H1 (cell line): ENCODE data around the gene EIF2B5. TPM values are rescaled to one million over a fixed set of nuclear protein-coding genes. Genes with fewer than 3 reads are reported as not detected.

Experiments used
- CTCF ChIA-PET: fragments of 300-600 bp; sonication (Branson Sonifier 250); formaldehyde crosslinking; loops from one replicate; lab custom pipeline; 2021; ENCODE audit not compliant: partially characterized antibody; lab: Charles Lee
- POLR2A ChIA-PET: fragments of 300-600 bp; sonication (Branson Sonifier 250); formaldehyde crosslinking; loops from one replicate; lab custom pipeline; 2021; ENCODE audit warnings: inconsistent platforms; ENCODE audit not compliant: partially characterized antibody; lab: Charles Lee
- DNase-seq, 2 experiments: peaks; one replicate each; pipeline versions ENCODE4 v3.0.0 to v3.0.0-alpha.2; 2010 to 2022; ENCODE audit warnings: low spot score in 2 of 2, low read depth in 1 of 2, mixed read lengths in 1 of 2
- FAIRE-seq: peaks from 2 replicates; lab custom pipeline; 2011; peaks lifted over from hg19 to GRCh38; lab: Jason Lieb, UNC
- H2AFZ ChIP-seq: 2 replicates; pipeline ENCODE4 v1.8.1; 2012; ENCODE audit warnings: low read length, inconsistent platforms
- H2AK5ac ChIP-seq: 2 replicates; pipeline ENCODE4 v1.6.1; 2013; ENCODE audit warnings: low read depth, low read length
- H2BK120ac ChIP-seq: replicated peaks from 2 replicates; pipeline ENCODE3; 2013; ENCODE audit warnings: low read depth, low read length, inconsistent platforms
- H2BK12ac ChIP-seq: 2 replicates; pipeline ENCODE4 v1.6.1; 2013; ENCODE audit warnings: low read depth, low read length
- H2BK15ac ChIP-seq: 2 replicates; pipeline ENCODE4 v1.6.1; 2013; ENCODE audit warnings: low read length
- H2BK20ac ChIP-seq: 2 replicates; pipeline ENCODE4 v1.6.1; 2013; ENCODE audit warnings: low read length
- H2BK5ac ChIP-seq: 2 replicates; pipeline ENCODE4 v1.6.1; 2013; ENCODE audit warnings: low read depth, low read length
- H3K14ac ChIP-seq: 2 replicates; pipeline ENCODE4 v1.6.1; 2013; ENCODE audit warnings: inconsistent platforms; ENCODE audit not compliant: insufficient read length
- H3K18ac ChIP-seq: 2 replicates; pipeline ENCODE4 v1.6.1; 2013; ENCODE audit warnings: low read length; ENCODE audit errors: extremely low read depth
- H3K23ac ChIP-seq: 2 replicates; pipeline ENCODE4 v1.6.1; 2013; ENCODE audit warnings: inconsistent platforms; ENCODE audit not compliant: insufficient read length
- H3K23me2 ChIP-seq: 2 replicates; pipeline ENCODE4 v1.6.1; 2013; ENCODE audit warnings: low read depth, low read length
- H3K27ac ChIP-seq: 2 replicates; pipeline ENCODE4 v1.6.1; 2011; ENCODE audit warnings: low read depth, low read length, inconsistent platforms
- H3K27me3 ChIP-seq, 4 experiments: replicated peaks in 1 of 4; 1 replicate in 1 of 4; 2 replicates in 3 of 4; pipeline versions ENCODE4 v1.6.1 to v1.8.1; 2011 to 2013; ENCODE audit warnings: low read length in 3 of 4, mild to moderate bottlenecking in 3 of 4, inconsistent platforms in 2 of 4, mixed read lengths in 2 of 4, moderate library complexity in 1 of 4; ENCODE audit not compliant: control insufficient read depth in 3 of 4, insufficient read depth in 3 of 4; ENCODE audit errors: extremely low read depth in 1 of 4
- H3K36me3 ChIP-seq, 4 experiments: 2 replicates each; pipeline versions ENCODE4 v1.6.1 to v1.8.1; 2011 to 2013; ENCODE audit warnings: mild to moderate bottlenecking in 4 of 4, low read length in 3 of 4, moderate library complexity in 2 of 4, control low read depth in 1 of 4, inconsistent platforms in 1 of 4; ENCODE audit not compliant: insufficient read depth in 4 of 4, control insufficient read depth in 2 of 4
- H3K4ac ChIP-seq: replicated peaks from 2 replicates; pipeline ENCODE3; 2013; ENCODE audit warnings: low read length, low read depth, mixed read lengths, inconsistent platforms; ENCODE audit not compliant: insufficient read length
- H3K4me1 ChIP-seq, 4 experiments: replicated peaks in 1 of 4; 1 replicate in 1 of 4; 2 replicates in 3 of 4; pipeline versions ENCODE4 v1.6.1 to v1.8.1; 2011 to 2013; ENCODE audit warnings: low read length in 3 of 4, inconsistent platforms in 2 of 4, mixed read lengths in 1 of 4; ENCODE audit not compliant: insufficient read depth in 4 of 4, control insufficient read depth in 3 of 4
- H3K4me2 ChIP-seq, 2 experiments: 2 replicates each; pipeline versions ENCODE4 v1.6.1 to v1.8.1; 2011 to 2013; ENCODE audit warnings: low read depth in 2 of 2, low read length in 2 of 2, control low read depth in 1 of 2, inconsistent platforms in 1 of 2, mild to moderate bottlenecking in 1 of 2; ENCODE audit not compliant: insufficient read depth in 1 of 2
- H3K4me3 ChIP-seq, 4 experiments: fragments of 200-600, 300-600 bp in 1 of 4; sonication (generic), shearing (Covaris generic), sonication (Bioruptor Twin) in 1 of 4; 2 replicates each; pipeline versions ENCODE4 v1.5.1 to v1.8.1; 2011 to 2016; ENCODE audit warnings: low read length in 4 of 4, low read depth in 3 of 4, control low read depth in 2 of 4, inconsistent platforms in 2 of 4, mild to moderate bottlenecking in 2 of 4, mixed read lengths in 1 of 4, moderate library complexity in 1 of 4; ENCODE audit not compliant: insufficient read depth in 2 of 4; ENCODE audit errors: extremely low read depth in 1 of 4
- H3K56ac ChIP-seq: replicated peaks from 2 replicates; pipeline ENCODE3; 2013; ENCODE audit warnings: low read depth, mild to moderate bottlenecking, mixed read lengths, low read length, inconsistent platforms; ENCODE audit not compliant: insufficient read length
- H3K79me1 ChIP-seq: 2 replicates; pipeline ENCODE4 v1.6.1; 2013; ENCODE audit warnings: low read depth, low read length, control low read depth
- H3K79me2 ChIP-seq, 2 experiments: 2 replicates each; pipeline versions ENCODE4 v1.6.1 to v1.8.1; 2012 to 2013; ENCODE audit warnings: low read length in 2 of 2, mild to moderate bottlenecking in 2 of 2, inconsistent platforms in 1 of 2; ENCODE audit not compliant: insufficient read depth in 2 of 2, control insufficient read depth in 1 of 2
- H3K9ac ChIP-seq, 4 experiments: replicated peaks in 1 of 4; 1 replicate in 1 of 4; 2 replicates in 3 of 4; pipeline versions ENCODE4 v1.6.1 to v1.8.1; 2011 to 2013; ENCODE audit warnings: low read depth in 3 of 4, low read length in 3 of 4, control low read depth in 2 of 4, mild to moderate bottlenecking in 2 of 4, moderate library complexity in 2 of 4, inconsistent platforms in 1 of 4; ENCODE audit errors: extremely low read depth in 1 of 4
- H3K9me3 ChIP-seq, 2 experiments: 2 replicates each; pipeline versions ENCODE4 v1.6.1 to v1.8.1; 2012 to 2013; ENCODE audit warnings: mild to moderate bottlenecking in 2 of 2, moderate library complexity in 2 of 2, control low read depth in 1 of 2, inconsistent platforms in 1 of 2, low read depth in 1 of 2, low read length in 1 of 2, mixed read lengths in 1 of 2; ENCODE audit not compliant: insufficient read depth in 2 of 2
- H4K20me1 ChIP-seq, 2 experiments: replicated peaks in 1 of 2; 2 replicates each; pipeline versions ENCODE3 to v1.8.1; 2011 to 2013; ENCODE audit warnings: inconsistent platforms in 2 of 2, low read length in 2 of 2, mild to moderate bottlenecking in 1 of 2; ENCODE audit not compliant: insufficient read depth in 2 of 2, control insufficient read depth in 1 of 2
- H4K5ac ChIP-seq: 2 replicates; pipeline ENCODE4 v1.6.1; 2013; ENCODE audit warnings: low read length, low read depth, mixed read lengths, inconsistent platforms; ENCODE audit not compliant: insufficient read length
- H4K8ac ChIP-seq: 2 replicates; pipeline ENCODE4 v1.8.0; 2013; ENCODE audit warnings: mild to moderate bottlenecking, moderate library complexity, low read length, inconsistent platforms; ENCODE audit not compliant: insufficient read depth; ENCODE audit errors: extremely low read depth
- H4K91ac ChIP-seq: replicated peaks from 2 replicates; pipeline ENCODE3; 2013; ENCODE audit warnings: low read length, mixed read lengths, inconsistent platforms; ENCODE audit not compliant: insufficient read length
- ASH2L ChIP-seq: fragments of 200-600, 300-600 bp; sonication (generic); IDR thresholded peaks from one replicate; pipeline ENCODE4 v1.7.1; 2017; ENCODE audit warnings: low read length
- BACH1 ChIP-seq: IDR thresholded peaks from 2 replicates; pipeline ENCODE4 v1.6.1; 2012; ENCODE audit warnings: low read length, improper control_type of control experiment
- FOSL1 ChIP-seq: IDR thresholded peaks from 2 replicates; pipeline ENCODE4 v1.6.1; 2011; ENCODE audit warnings: mild to moderate bottlenecking, low read depth, low read length, moderate library complexity; ENCODE audit not compliant: insufficient read depth
- SP2 ChIP-seq: IDR thresholded peaks from 2 replicates; pipeline ENCODE4 v1.6.1; 2012; ENCODE audit warnings: mild to moderate bottlenecking, low read length, inconsistent platforms
- SP4 ChIP-seq: IDR thresholded peaks from 2 replicates; pipeline ENCODE4 v1.6.1; 2012; ENCODE audit warnings: low read length, inconsistent platforms
- WGBS, 2 experiments: shearing (Covaris generic) in 1 of 2; methylation state at CpG; one replicate each; pipeline versions ENCODE4 v1.1.6 to v1.1.7; 2013 to 2015; ENCODE audit warnings: low lambda C conversion rate in 2 of 2, mixed read lengths in 2 of 2, inconsistent platforms in 1 of 2, low coverage in 1 of 2, missing lambda C conversion rate in 1 of 2; ENCODE audit not compliant: insufficient replicate concordance in 2 of 2, insufficient coverage in 1 of 2, insufficient read length in 1 of 2; ENCODE audit errors: extremely low coverage in 1 of 2, missing lambda C conversion rate in 1 of 2; 5-methylcytosine and 5-hydroxymethylcytosine counted together
- polyA plus RNA-seq, 7 experiments: library from polyadenylated mRNA; depleted of rRNA in 3 of 7; stranded (reverse) in 5 of 7; unstranded in 2 of 7; fragments of >200 nt in 5 of 7; fragments of 200-250 nt in 2 of 7; gene quantifications; 1 replicate in 5 of 7; 2 replicates in 1 of 7; 4 replicates in 1 of 7; pipeline versions ENCODE4 v1.2.1 to v1.2.3, GENCODE V29; 2011 to 2013; ENCODE audit warnings: missing spikeins in 2 of 7, mixed read lengths in 2 of 7
- total RNA-seq: library from RNA; stranded (reverse); fragmentation: NEBNext Ultra II Directional; extraction: Animal tissue kit (Norgen Biotek cat#: 25700); gene quantifications from 2 replicates; pipeline ENCODE4 v1.2.1, GENCODE V29; 2021

Gene EIF2B5
- total and polyA plus RNA-seq, 2 of the 8 experiments (the other 6 are each of a cell fraction or from before 2014, with no cell fraction given), result 33.1 to 40.0 TPM

DNA sequence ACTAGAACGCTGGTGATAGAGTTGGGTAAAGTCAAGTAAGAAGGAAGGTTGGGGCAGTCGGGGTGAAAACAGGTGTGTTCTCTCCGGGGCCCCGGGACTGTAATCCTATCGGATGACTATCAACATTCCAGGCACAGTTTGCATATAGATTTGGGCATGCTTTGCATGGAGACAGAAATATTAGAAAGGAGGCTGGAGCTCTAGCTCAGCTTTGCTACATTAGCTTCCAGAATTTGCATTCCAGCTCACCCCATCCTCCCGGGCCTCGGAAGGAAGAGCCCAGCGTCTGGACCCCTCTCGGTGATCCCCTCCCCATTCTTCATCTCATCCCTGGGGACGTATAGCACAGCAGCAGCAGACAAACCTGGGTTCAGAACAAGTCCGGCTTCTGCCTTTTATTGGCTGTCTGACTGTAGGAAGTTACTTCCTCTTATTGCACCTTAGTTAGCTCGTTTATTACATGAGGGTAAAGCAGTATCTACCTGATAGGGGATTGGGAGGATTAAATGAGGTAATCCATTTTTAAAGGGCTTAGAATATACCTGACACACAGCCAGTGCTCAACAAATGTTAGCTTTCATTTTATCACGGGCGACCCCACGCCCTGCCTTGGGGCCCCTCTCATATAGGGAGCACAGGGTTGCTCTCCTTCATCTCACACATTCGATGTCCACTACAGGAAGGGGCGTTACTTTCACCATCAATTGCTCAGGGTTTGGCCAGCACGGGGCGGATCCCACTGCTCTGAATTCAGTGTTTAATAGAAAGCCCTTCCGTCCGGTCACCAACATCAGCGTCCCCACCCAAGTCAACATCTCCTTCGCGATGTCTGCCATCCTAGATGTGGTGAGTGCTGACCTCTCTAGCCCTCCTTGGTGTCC, 35.1 kb upstream of the EIF2B5 start:
- no peak overlapping the region for H2AK5ac ChIP-seq
- H2BK5ac ChIP-seq, result no peak overlapping the region
- no peak overlapping the region for H3K4ac ChIP-seq
- no peaks in the 10 kb centered on the region for H3K9me3 ChIP-seq
- TF ChIP-seq SP4, result no peak
- TF ChIP-seq BACH1, result no peak
- TF ChIP-seq ASH2L, result no peak
- no peak for TF ChIP-seq SP2
- no peak for TF ChIP-seq FOSL1
- TF ChIP-seq, all 59 proteins: peak for 0
- Histone ChIP-seq H4K8ac (no peak overlapping the region), H4K5ac (no peak overlapping the region), H3K14ac (no peak overlapping the region), H2BK12ac (no peak overlapping the region), H3K27me3 (no peaks in the 10 kb centered on the region), H3K79me1 (no peaks in the 10 kb centered on the region), H2AFZ (no peak overlapping the region), H3K79me2 (no peaks in the 10 kb centered on the region), H3K18ac (no peak overlapping the region), H3K4me3 (no peak overlapping the region), H3K23me2 (no peaks in the 10 kb centered on the region; the same call in 1 of the 2 replicates), H3K4me1 (no peaks in the 10 kb centered on the region), H3K27ac (no peak overlapping the region), H3K4me2 (no peak overlapping the region), H3K9ac (no peak overlapping the region), H3K56ac (no peak overlapping the region), H3K23ac (no peak overlapping the region), H2BK15ac (no peak overlapping the region), H2BK20ac (no peak overlapping the region), H3K36me3 (no peaks in the 10 kb centered on the region), H4K91ac (no peak overlapping the region), H4K20me1 (no peaks in the 10 kb centered on the region), H2BK120ac (no peak overlapping the region)
- DNase-seq, result no peak
- 90% methylated on average over 24 of the region's 24 CpGs; no CpG with 5 or more reads in 1 of the 2 experiments for WGBS, 2 experiments
- CTCF ChIA-PET, result interaction anchor here (1.0 to 1.1 kb wide), 2 partner anchors 19 to 414 kb away, joined by 3 read pairs; no protein-coding TSS in a partner anchor
- POLR2A ChIA-PET, result no interaction called here
- FAIRE-seq, result no peak
